Stomach (tissue), 4 donors: ENCODE data around the gene KIF6.

Source experiments
- EP300 ChIP-seq: sonication (generic); formaldehyde crosslinking; IDR thresholded peaks from one replicate; pipeline ENCODE4 v1.6.1; 2017; ENCODE audit warnings: antibody characterized with exemption
- POLR2AphosphoS5 ChIP-seq, 3 donors: sonication (generic); formaldehyde crosslinking; IDR thresholded peaks; one replicate each; pipeline ENCODE4 v1.6.1; 2016; ENCODE audit warnings: antibody characterized with exemption in 3 of 3
- TF ChIP-seq, protein P1 (sequence below), 7 experiments: fragments of 450-650 bp in 4 of 7; fragments of 200-600 bp in 3 of 7; sonication (generic) in 3 of 7; IDR thresholded peaks; one replicate each; pipeline ENCODE4 v1.5.1; 2016 to 2019; ENCODE audit warnings: antibody characterized with exemption in 7 of 7, control low read depth in 2 of 7, mild to moderate bottlenecking in 1 of 7

DNA sequence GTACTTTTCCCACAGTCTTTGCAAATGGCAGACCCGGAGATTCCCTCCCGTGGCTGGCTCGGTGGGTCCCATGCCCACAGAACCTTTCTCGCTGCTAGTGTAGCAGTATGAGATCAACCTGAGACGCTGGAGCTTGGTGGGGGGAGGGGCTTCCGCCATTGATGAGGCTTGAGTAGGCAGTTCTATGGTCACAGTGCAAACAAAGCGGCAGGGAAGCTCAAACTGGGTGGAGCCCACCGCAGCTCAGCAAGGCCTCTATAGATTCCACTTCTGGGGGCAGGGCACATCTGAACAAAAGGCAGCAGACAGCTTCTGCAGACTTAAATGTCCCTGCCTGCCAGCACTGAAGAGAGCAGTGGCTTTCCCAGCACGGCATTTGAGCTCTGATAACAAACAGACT, 216.7 kb downstream of the KIF6 start:
- TF ChIP-seq POLR2AphosphoS5 (IDR thresholded peaks at IDR 0.05) (no peak), EP300 (no peak)
- TF ChIP-seq, protein P1, sequence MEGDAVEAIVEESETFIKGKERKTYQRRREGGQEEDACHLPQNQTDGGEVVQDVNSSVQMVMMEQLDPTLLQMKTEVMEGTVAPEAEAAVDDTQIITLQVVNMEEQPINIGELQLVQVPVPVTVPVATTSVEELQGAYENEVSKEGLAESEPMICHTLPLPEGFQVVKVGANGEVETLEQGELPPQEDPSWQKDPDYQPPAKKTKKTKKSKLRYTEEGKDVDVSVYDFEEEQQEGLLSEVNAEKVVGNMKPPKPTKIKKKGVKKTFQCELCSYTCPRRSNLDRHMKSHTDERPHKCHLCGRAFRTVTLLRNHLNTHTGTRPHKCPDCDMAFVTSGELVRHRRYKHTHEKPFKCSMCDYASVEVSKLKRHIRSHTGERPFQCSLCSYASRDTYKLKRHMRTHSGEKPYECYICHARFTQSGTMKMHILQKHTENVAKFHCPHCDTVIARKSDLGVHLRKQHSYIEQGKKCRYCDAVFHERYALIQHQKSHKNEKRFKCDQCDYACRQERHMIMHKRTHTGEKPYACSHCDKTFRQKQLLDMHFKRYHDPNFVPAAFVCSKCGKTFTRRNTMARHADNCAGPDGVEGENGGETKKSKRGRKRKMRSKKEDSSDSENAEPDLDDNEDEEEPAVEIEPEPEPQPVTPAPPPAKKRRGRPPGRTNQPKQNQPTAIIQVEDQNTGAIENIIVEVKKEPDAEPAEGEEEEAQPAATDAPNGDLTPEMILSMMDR (IDR thresholded peaks at IDR 0.05): no peak
